GM21737 (cell line): Measurements from ENCODE around the gene SUB1.
"Not testable (repeated sequence)": the region's sequence is repeated elsewhere in the genome, so short reads cannot be mapped to it uniquely, and the experiment has no call there.

Source experiments
- ATAC-seq: cut with Tn5 transposase; IDR thresholded peaks from one replicate; pipeline ENCODE4 v1.9.1; 2021; ENCODE audit warnings: mild to moderate bottlenecking, moderate library complexity; ENCODE audit not compliant: unreplicated experiment

SUB1 gene

GRCh38 chr5:32585446-32586275 lies at the start of gene SUB1:
TSS of gene SUB1 (plus strand) at chr5:32585557. CDS start at chr5:32588513, 2,956 bp downstream.
- ATAC-seq: peak; percentile 44

- no peak for ATAC-seq
These were observed 49.1 kb upstream of the SUB1 start for GRCh38 chr5:32536246-32536645.

GRCh38 chr5:32537437-32538029 lies 47.8 kb upstream of the SUB1 start:
- peak; percentile 0 for ATAC-seq

GRCh38 chr5:32538031-32538547 lies 47.3 kb upstream of the SUB1 start:
- peak; percentile 76 for ATAC-seq

- ATAC-seq: no peak
These were observed 45.1 kb upstream of the SUB1 start for GRCh38 chr5:32539981-32540845.

GRCh38 chr5:32541241-32541640 lies 44.1 kb upstream of the SUB1 start:
- no peak for ATAC-seq

- peak; percentile 73 for ATAC-seq
These were observed 42.9 kb upstream of the SUB1 start for GRCh38 chr5:32542216-32543059.

GRCh38 chr5:32543291-32543690 lies 42.1 kb upstream of the SUB1 start:
- no peak for ATAC-seq

- no peak for ATAC-seq
These were observed 40.1 kb upstream of the SUB1 start for GRCh38 chr5:32545102-32545800.

- ATAC-seq: no peak
These were observed 34.2 kb upstream of the SUB1 start for GRCh38 chr5:32551194-32551593.

GRCh38 chr5:32551865-32552264 lies 33.5 kb upstream of the SUB1 start:
- ATAC-seq: no peak

- ATAC-seq: not testable (repeated sequence)
These were observed 32.9 kb upstream of the SUB1 start for GRCh38 chr5:32552491-32552890.

GRCh38 chr5:32552936-32553335 lies 32.4 kb upstream of the SUB1 start:
- no peak for ATAC-seq

GRCh38 chr5:32554181-32554780 lies 31.1 kb upstream of the SUB1 start:
- not testable (repeated sequence) for ATAC-seq

- ATAC-seq: not testable (repeated sequence)
These were observed 28.8 kb upstream of the SUB1 start for GRCh38 chr5:32556543-32556942.

- ATAC-seq: no peak
These were observed 25.9 kb upstream of the SUB1 start for GRCh38 chr5:32559411-32559810.

- no peak for ATAC-seq
These were observed 25.4 kb upstream of the SUB1 start for GRCh38 chr5:32559921-32560320.

GRCh38 chr5:32562056-32562455 lies 23.3 kb upstream of the SUB1 start:
- no peak for ATAC-seq

GRCh38 chr5:32562843-32563242 lies 22.5 kb upstream of the SUB1 start:
- no peak for ATAC-seq
